Measurements from ENCODE around the gene NSUN2.

The NSUN2 gene

DNA sequence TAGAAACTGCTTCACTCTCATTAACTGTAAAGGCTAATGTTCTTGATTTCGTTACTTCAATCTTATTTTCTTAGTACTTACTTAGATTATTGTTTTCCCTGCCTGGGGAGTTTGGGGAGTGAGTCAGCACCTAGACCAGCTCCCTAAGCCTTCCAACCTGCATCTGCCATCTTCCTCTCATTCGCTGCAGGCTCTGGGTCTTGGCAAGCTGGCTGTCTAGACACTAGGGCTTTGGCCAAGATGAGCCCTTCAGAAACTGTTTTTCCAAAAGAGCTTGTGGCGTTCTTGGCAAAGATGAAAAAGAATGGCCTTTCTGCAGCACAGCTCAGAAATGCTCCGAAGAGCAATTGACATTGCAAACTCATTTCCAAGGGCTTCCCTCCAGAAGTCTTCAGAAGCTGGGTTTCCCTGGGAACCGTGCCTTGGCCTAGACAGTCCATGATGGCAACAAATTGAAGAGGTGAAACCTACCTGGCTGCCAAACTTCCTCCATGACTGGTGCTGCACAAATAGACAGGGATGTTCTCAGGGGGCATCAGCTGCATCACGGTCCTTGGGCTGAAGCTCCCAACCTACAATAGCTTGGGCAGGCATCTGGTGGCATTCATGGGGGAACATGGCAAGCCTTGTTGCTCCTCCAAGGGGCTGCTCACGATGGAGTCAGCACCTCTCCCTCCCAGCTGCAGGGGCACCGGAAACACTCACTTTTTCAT lies 76.6 kb downstream of the NSUN2 start:
- peak; percentile 20 for DNase-seq (ENCODE audit: low read depth)

DNA sequence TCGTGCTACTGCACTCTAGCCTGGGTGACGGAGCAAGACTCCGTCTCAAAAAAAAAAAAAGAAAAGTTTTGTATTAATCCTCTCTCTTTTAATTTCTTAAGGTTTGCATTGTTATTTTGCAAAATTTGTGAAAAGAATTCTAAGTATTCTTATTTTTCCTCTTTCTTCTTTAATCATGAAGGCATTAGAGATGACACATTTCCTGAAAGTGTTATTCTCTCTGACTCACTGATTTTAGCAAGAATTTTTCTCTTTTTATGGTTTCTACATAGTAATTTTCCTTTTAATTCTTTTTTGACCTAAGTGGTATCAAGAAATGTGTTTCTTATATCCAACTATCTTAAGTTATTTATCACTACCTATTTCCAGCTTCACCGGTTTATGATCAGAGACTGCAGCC lies 78.0 kb downstream of the NSUN2 start:
- peak; percentile 7 for DNase-seq (ENCODE audit: low read depth)

DNA sequence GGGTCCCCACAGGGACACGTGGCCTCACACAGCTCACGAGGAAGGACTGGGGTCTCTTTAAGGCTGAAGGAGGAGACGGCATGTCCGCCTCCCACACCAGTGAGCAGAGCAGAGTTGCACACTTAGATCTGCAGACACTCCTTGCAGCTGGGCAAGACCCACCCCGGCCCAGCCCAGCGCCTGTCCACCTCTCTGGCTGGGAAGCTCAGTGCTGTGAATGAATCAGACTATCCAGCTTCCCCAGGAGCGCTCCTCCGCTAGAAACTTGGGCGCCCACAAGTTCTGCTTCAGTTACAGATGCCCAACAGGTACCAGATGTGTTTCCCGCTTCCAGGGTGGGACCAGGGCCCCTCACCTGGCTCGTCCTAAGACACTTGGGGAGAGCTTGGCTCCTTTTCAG lies 78.9 kb downstream of the NSUN2 start:
- DNase-seq (ENCODE audit: low read depth): no peak

DNA sequence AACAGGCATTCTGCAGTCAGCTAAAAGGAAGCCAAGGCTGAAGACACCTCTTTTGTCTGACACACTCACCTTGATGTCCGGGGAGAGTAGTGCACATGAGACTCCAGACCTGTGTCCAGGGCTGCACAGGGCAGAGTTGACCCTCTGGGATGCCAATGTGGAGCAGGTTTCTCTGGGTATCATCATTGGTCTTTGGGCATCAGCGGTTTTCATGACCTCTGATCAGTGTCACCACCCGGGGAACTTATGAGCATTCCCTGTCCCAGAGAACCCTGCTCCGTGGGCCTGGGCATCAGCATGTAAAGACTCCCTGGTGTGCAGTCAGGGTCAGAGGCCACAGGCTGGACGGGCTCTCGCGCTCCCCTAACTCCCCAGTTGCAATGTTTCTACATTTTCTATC lies 80.2 kb downstream of the NSUN2 start:
- DNase-seq (ENCODE audit: low read depth): no peak

DNA sequence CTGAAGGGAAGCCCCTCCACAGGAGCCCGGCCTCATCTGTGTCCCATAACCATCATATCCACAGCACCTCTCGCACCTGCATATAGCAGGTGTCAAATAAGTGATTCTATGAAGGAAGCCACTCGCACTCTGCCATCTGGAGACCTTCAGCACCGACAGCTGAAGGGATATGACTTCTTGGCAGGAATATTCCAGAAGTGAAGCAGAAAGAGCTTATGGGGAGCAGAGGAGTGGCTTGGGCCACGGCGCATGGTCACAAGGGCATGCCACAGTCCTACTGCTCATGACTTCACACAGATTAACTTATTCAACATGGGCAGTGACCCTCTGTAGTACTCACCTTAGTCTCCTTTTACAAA lies 80.9 kb downstream of the NSUN2 start:
- DNase-seq (ENCODE audit: low read depth): no peak

DNA sequence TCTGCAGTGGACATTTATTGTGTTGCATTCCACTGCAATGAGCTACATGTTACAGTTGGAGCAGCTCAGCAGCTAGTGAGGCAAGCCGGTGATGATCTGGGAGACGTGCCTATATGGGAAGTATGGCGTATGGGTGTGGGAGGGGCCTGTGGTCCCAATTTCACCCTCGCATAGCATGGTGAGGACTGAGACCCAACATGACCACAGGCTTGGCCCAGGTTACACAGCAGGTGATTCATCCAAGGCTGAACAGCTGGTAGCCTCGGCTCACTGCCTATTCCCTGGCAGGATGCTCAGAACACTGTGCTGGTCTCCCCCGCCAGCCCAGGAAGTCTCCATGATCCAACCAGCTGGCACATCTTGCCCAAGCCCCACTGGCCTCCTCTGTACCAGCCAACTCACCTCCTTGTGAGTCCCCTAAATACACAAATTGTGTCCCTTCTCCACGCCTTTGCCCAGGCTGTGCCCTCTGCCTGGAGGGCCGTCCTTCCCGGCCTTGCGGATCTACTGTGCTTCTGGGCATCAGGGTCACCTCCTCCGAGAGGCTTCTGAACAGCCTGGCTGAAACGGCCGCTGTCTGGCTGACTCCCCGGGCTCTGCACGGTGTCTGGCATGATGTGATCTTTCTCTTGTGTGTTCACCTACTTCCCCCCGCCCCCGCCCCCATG lies 81.4 kb downstream of the NSUN2 start:
- no peak for DNase-seq (ENCODE audit: low read depth)

DNA sequence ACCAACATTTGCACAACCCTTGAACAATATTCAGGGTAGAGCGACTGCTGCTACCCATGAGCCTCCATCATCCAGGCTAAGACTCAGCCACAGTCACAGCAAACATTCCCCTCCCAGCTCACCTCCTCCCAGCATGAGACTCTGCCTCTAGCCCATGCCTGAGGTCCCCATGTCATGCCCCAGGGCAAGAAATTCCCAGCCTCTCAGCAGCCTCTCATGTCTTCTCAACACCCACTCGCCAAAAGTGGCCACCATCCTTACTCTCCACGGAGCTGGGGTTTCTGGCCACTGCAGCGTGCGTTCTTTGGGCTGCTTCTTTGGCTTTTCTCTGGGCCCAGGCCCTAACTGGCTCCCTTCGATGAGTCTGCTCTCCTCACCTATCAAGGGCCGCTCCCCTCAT lies 82.2 kb downstream of the NSUN2 start:
- DNase-seq (ENCODE audit: low read depth): no peak

Data from iris pigment epithelial cell (primary cell).